Parietal lobe (tissue), 1 donor: ENCODE measurements around the gene PM20D1. TPM values are rescaled to one million over a fixed set of nuclear protein-coding genes. Genes with fewer than 3 reads are reported as not detected.

Experiments used
- total RNA-seq: library from RNA; depleted of rRNA; stranded (reverse); fragments of >200 nt; gene quantifications from one replicate; pipeline ENCODE4 v1.2.3, GENCODE V29; 2014

The PM20D1 gene
- not detected for total RNA-seq

GRCh38 chr1:205849619-205850355 lies at the start of gene PM20D1:
Gene PM20D1, minus strand, starts transcription at chr1:205850132. Its CDS starts 60 bp downstream, at chr1:205850072.

GRCh38 chr1:205812878-205813754 lies 36.8 kb downstream of the PM20D1 start, which contains the start of gene SLC41A1:
Gene SLC41A1, minus strand, starts transcription at chr1:205813198. Its CDS starts 2,757 bp downstream, at chr1:205810441.

Other genes with a start within 250 kb of the PM20D1 start
- gene ELK4, start 218.1 kb downstream of the PM20D1 start, total RNA-seq = 18.5 TPM
- 3.8 TPM for gene SLC45A3, start 169.6 kb downstream of the PM20D1 start, total RNA-seq
- 195 TPM for gene NUCKS1, start 100.0 kb downstream of the PM20D1 start, total RNA-seq
- 8.5 TPM for gene RAB29, start 74.7 kb downstream of the PM20D1 start, total RNA-seq
- gene SLC41A1, start 36.9 kb downstream of the PM20D1 start, total RNA-seq = 11.0 TPM
- gene SLC26A9, start 93.3 kb upstream of the PM20D1 start, total RNA-seq = not detected
- gene RAB7B, start 153.3 kb upstream of the PM20D1 start, total RNA-seq = 0.31 TPM
- gene CTSE, start 173.8 kb upstream of the PM20D1 start, total RNA-seq = not detected
- gene RHEX, start 203.0 kb upstream of the PM20D1 start, total RNA-seq = not detected